NOMO-1 treated with dmso at 0.1 percent for 144 hours (cell line): ENCODE measurements around the gene RSPH1.

Experiments used
- DNase-seq: peaks from one replicate; lab custom pipeline; 2025; ENCODE audit not compliant: unreplicated experiment; lab: John Stamatoyannopoulos, UW

The RSPH1 gene

DNA sequence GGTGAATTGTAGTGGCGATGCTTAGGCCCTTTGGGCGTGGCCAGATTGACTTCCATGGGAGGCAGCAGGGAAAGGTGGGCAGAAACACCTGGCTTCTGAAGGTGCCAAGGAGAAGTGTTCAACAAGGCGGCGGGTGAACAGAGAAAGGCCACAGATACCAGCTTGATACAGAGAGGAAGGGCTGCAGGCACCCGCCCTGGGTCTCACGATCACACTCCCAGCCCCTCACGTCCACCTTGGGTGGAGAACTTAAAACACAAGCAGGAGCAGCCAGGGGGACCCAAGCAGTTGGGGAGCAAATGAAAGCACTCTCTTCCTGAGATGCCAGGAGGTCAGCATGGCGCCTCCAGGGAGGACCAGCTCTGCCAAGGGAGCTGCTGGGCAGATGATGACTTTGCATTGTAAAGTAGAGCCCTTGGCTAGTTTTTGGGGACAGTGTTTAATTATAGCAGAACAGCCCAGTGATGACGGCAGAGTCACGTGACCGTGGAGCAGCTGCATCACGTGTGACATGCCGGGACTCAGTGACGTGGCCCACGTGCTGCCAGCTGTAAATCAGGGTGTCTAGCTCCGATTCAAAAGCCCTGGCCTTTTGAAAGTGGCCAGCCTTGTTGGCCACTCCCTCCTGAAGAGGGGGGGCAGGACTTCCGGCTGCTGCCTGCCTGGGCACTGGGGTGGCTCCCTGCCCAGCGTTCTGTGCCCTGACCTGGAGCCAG lies 36.6 kb upstream of the RSPH1 start:
- DNase-seq, result no peak

DNA sequence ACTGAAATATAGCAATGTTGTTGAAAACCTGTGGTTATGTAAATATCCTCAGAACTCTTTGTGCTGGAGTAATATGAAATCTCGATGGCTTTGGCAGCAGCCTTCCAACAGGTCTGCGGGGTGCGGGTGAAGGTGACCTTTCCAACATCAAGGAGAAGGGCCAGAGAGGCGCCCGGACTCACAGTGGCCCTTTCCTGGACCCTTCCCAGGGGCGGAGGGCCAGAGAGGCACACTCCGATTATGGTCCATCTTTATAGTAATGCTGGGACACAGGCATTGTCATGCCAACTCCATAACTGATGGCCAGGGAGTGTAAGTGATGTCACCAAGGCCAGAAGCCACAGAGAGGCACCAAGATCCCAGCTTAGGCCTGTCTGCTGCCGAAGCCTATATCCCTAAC lies 35.7 kb upstream of the RSPH1 start:
- DNase-seq, result no peak

- no peak for DNase-seq
Observed at GRCh38 chr21:42530167-42530518, 34.1 kb upstream of the RSPH1 start.

- DNase-seq, result no peak
Observed at GRCh38 chr21:42527489-42528158, 31.6 kb upstream of the RSPH1 start.

DNA sequence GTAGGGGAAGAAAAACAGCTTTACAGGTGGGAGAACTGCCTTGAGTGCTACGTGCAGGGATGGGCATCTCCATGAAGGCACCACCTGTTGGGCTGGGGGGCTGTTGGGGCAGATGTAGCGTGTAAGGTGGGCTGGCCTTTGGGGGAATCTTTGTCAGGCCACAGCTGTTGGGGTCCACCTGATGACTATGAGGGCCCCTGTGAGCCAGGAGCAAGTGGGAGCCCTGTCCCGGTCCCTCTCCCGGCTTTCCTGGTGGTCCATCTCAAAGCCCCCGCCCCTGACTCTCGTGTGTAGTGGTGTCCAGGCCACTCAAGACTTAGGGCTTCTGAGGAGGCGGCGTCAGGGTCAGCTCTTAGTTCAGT lies 31.1 kb upstream of the RSPH1 start:
- DNase-seq, result no peak

- DNase-seq, result no peak
Observed at GRCh38 chr21:42526379-42526727, 30.3 kb upstream of the RSPH1 start.

DNA sequence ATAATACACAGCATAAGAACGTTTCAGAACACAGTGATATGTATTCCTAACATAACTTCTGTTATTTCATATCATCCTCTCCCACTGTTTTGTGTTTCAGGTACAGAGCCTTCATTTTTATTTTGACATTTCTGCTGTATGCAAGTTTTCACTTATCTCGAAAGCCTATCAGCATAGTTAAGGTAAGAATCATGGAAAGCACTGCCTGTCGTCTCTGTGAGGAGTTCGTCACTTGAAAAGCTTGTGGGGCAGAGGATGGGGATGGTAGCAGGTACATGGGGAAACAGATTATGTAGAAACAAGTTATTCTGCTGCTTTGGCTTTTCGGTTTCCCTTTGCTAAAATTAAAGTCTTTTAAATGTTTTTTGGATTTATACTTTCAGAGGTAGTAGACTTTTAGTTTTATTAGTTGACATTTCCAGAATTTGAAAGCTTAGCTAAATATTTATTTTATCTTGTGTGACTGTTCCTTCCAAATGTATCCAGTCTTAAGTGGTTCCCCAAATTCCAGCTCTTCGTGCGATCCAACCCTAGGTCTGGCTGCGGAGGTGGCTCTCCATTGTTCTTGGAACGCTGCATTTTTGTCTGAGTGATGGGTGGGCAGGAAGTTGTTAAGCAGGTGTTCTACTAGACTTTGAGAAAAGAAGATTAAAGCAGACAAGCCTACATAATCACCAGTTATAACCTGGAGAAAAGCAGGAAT lies 29.8 kb upstream of the RSPH1 start:
- no peak for DNase-seq

- no peak for DNase-seq
Observed at GRCh38 chr21:42525029-42525581, 29.1 kb upstream of the RSPH1 start.

DNA sequence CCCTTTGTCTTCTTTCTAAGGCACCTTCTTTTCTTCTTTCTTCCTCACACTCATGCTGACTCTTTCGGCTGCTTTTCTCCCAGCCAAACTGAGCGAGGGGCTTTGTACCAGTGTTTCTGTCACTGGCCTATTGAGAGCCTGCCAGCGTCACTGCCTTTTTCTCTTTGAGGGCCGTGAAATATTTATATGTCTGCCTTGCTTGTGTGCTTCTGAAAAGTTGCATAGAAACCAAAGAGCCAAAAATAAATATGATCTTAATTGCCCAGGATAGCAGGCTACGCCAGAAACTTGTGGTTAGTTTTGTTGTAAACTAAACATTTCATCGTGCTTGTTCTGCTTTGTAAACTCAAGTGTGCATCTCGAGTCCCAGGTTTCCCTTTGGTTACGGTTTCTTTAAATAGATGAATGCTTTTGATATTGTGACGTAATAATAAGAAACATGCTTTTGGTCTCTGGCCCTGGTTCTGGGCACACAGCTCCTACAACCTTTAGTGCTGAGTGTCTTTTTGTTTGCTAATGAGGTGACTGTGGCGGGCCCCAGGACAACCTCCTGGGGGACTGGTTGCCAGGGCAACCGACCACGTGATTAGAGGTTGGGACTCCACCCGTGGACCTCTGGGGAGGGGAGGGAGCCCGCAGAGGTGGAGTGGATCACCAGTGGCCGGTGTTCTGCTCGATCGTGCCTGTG lies 28.5 kb upstream of the RSPH1 start:
- DNase-seq, result no peak

DNA sequence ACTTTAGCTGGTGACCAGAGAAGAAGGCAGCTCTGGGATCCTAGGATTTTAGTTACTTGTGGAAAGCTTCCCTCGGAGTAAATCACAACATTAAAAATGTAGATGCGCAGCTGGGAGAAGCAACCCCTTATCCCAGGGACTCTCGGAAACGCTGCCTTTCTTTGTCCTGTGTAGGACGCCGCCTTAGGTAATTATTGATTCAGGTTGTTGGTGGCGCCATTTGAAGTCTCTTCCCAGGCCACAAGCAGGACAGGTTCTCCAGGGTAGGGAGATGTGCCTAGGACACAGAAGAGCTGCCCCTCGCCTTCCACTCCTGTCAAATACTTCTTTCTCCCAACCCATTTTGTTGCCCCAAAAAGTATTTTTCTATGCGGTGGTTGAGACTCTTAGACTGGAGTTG lies 27.9 kb upstream of the RSPH1 start:
- no peak for DNase-seq

DNA sequence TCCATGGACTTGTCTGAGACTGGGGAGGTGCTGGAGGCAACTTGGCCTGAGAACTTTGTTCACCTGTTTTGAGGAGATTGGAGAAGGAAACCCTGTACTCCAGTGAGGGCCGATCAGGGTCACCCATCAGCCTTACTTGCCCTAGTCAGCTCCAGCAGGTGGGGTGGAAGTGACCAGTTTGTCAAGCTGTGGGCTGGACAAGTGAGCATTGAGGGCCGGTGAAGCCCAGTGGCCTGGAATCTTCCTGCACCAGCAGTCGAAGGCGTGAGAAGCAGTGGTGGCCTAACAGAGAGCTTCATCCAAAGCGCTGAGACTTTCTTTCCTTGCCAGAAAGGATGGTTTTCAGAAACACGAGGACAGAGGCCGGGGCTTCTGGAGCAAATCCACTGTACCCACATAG lies 27.2 kb upstream of the RSPH1 start:
- DNase-seq, result no peak

- no peak for DNase-seq
Observed at GRCh38 chr21:42522771-42523170, 26.7 kb upstream of the RSPH1 start.

DNA sequence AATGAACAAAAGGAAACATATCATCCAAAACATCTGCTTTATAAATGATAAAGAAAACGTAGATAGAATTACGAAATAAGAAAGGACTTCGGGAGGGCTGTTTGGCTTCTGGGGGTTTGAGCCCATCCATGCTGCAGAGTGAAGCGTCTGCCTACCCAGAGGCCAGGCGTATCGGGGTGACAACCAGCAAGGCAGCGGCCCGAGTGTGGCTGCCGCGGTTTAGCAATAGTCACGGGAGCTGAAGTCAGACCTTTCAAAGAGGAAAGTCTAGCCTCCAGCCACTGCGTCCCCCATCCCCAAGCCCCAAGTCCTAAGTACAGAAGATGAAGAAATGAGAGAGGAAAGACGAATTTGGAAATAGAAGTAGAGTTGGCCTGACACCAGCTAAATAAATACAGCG lies 26.2 kb upstream of the RSPH1 start:
- DNase-seq, result no peak

- DNase-seq, result no peak
Observed at GRCh38 chr21:42521805-42522204, 25.8 kb upstream of the RSPH1 start.

DNA sequence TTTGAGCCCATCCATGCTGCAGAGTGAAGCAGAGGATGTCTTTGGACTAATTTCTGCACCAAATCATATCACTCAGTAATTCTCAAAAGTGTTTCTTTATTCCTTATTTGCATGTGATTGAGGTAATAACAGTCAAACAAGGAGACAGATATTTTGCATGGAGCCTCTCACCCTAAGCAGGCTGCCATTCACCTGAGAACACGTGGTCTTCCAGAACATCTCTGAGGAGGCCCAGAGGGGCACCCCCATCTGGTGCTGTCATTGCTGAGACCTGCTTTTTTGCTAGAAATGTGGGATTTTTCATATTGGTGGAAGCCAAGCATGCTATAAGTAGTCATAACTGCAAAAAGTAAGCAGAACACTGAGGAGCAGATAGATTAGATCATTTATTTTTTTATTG lies 25.4 kb upstream of the RSPH1 start:
- DNase-seq, result no peak

DNA sequence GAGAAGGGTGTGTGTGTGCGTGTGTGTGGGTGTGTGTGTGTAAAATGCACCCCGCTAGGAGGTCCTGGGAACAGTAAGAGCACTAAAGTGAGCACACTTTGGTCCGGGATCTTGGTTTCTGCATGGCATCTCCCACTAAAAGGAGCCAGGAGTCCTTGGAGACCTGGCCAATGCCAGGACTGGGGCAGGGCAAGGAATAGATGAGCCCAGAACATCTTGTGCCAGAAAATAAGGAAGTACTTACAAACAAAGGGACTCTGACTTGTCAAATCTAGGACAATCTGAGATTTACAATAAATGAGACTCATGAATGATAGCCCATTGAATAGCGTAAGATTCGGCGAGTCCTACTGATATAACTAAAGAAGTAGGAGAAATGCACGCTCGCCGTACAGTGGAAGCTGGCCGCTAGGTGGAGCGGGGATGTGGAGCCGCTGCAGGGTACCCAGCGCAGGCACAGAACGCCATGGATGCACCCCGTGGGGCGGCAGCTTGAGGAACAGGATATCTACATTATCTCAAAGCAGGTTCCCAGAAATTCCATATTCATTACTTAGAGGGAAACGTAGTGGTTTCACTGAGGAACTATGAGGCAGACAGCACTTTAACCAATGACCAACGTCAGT lies 24.7 kb upstream of the RSPH1 start:
- DNase-seq, result no peak

DNA sequence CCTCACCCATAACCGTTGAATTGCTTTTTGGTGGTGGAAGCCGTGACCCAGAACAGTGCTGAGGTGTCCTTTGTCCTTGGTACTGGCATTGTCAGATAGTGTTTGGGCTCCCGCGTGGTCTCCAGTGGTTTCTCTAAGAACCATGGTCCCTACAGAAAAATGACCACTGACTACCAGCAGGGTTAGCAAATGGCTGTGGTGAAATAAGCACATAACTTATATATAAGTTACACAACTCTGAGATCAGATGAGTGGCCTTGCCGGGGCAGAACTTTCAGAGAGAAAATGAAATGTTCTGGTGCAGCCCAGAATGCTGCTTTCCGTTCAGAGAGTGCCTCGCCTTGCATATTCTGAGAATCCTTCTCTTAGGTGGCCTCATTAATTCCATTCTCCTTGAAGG lies 22.6 kb upstream of the RSPH1 start:
- DNase-seq, result no peak

GRCh38 chr21:42518215-42518614 lies 22.2 kb upstream of the RSPH1 start:
- no peak for DNase-seq

DNA sequence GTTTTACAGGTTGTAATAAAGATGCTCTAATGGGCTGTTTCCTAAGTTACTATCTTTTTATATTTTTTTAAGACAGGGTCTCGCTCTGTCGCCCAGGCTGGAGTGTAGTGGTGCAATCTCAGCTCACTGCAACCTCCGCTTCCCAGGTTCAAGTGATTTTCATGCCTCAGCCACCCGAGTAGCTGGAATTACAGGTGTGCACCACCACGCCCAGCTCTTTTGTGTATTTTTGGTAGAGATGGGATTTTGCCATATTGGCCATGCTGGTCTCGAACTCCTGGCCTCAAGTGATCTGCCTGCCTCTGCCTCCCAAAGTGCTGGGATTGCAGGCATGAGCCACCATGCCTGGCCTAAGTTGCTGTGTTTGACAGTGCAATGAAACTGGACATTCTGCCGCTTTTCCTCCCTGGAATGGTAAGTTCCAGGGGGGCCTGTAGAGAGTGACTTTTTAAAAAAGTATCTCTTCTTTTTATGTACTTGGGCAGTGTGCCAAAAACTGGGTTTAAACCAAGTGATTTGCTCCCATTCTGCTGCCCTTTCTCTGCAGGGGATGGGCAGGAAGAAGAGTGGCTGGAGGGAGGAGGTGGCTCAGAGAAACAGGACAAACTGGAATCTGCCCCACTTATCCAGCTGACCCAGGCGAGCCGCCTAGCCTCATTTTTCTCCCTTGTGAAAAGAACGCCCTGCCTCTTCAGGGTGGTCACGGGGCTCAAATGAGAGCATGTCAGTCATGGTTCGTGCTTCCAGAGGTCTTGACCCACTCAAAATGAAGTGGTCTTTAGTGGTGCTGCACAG lies 19.9 kb upstream of the RSPH1 start:
- DNase-seq, result no peak

- no peak for DNase-seq
Observed at GRCh38 chr21:42514883-42515228, 18.8 kb upstream of the RSPH1 start.
